ENCODE data around the gene IFI6.
"Not testable (repeated sequence)": the region's sequence is repeated elsewhere in the genome, so short reads cannot be mapped to it uniquely, and the experiment has no call there.

The IFI6 gene

GRCh38 chr1:27705545-27705944 is 33.6 kb upstream of the IFI6 start:
- Histone ChIP-seq H3F3A (ENCODE audit: control insufficient read depth, insufficient read depth) (no peaks in the 10 kb centered on the region), H3K4me2 (ENCODE audit: low read length) (no peak overlapping the region), H3K4me1 (ENCODE audit: control insufficient read depth, low read length) (no peaks in the 10 kb centered on the region), H3K9me2 (replicated peaks; ENCODE audit: control insufficient read depth, low read length) (no peaks in the 10 kb centered on the region), H3K9me3 (ENCODE audit: control insufficient read depth, insufficient read depth, low read length) (peaks cover 6% of the 10 kb centered on the region), H3K79me2 (ENCODE audit: control insufficient read depth, low read length) (no peaks in the 10 kb centered on the region), H4K20me1 (ENCODE audit: control insufficient read depth, insufficient read depth, low read depth, low read length) (no peaks in the 10 kb centered on the region), H3K27me3 (ENCODE audit: control insufficient read depth, low read length) (peaks cover 5% of the 10 kb centered on the region; the same call in 1 of the 2 replicates), H3K27ac (ENCODE audit: low read depth, low read length) (no peak overlapping the region), H3K36me3 (ENCODE audit: control insufficient read depth, low read length) (no peaks in the 10 kb centered on the region), H3K4me3 (ENCODE audit: low read length) (no peak overlapping the region)
- no peak for TF ChIP-seq CTCF (IDR thresholded peaks at IDR 0.05; ENCODE audit: low read depth, low read length, poor library complexity, severe bottlenecking)
- TF ChIP-seq EZH2phosphoT487 (IDR thresholded peaks at IDR 0.05; ENCODE audit: borderline replicate concordance, low read length) = no peak

GRCh38 chr1:27704958-27705357 is 33.0 kb upstream of the IFI6 start:
- TF ChIP-seq CTCF (IDR thresholded peaks at IDR 0.05; ENCODE audit: low read depth, low read length, poor library complexity, severe bottlenecking) (no peak), EZH2phosphoT487 (IDR thresholded peaks at IDR 0.05; ENCODE audit: borderline replicate concordance, low read length) (no peak)
- Histone ChIP-seq H3K4me2 (ENCODE audit: low read length) (no peak overlapping the region), H3K27me3 (ENCODE audit: control insufficient read depth, low read length) (peaks cover 8% of the 10 kb centered on the region; the same call in 1 of the 2 replicates), H3K27ac (ENCODE audit: low read depth, low read length) (no peak overlapping the region), H3K9me2 (replicated peaks; ENCODE audit: control insufficient read depth, low read length) (no peaks in the 10 kb centered on the region), H4K20me1 (ENCODE audit: control insufficient read depth, insufficient read depth, low read depth, low read length) (no peaks in the 10 kb centered on the region), H3K79me2 (ENCODE audit: control insufficient read depth, low read length) (no peaks in the 10 kb centered on the region), H3F3A (ENCODE audit: control insufficient read depth, insufficient read depth) (no peaks in the 10 kb centered on the region), H3K9me3 (ENCODE audit: control insufficient read depth, insufficient read depth, low read length) (peaks cover 6% of the 10 kb centered on the region), H3K4me1 (ENCODE audit: control insufficient read depth, low read length) (no peaks in the 10 kb centered on the region), H3K36me3 (ENCODE audit: control insufficient read depth, low read length) (no peaks in the 10 kb centered on the region), H3K4me3 (ENCODE audit: low read length) (no peak overlapping the region)

- not testable (repeated sequence) for H3K4me1 ChIP-seq (ENCODE audit: control insufficient read depth, low read length); H4K20me1 ChIP-seq (ENCODE audit: control insufficient read depth, insufficient read depth, low read depth, low read length); H3K4me2 ChIP-seq (ENCODE audit: low read length); H3K9me3 ChIP-seq (ENCODE audit: control insufficient read depth, insufficient read depth, low read length); H3K4me3 ChIP-seq (ENCODE audit: low read length); H3K27ac ChIP-seq (ENCODE audit: low read depth, low read length); H3K79me2 ChIP-seq (ENCODE audit: control insufficient read depth, low read length); H3K9me2 ChIP-seq (replicated peaks; ENCODE audit: control insufficient read depth, low read length); H3K36me3 ChIP-seq (ENCODE audit: control insufficient read depth, low read length); H3F3A ChIP-seq (ENCODE audit: control insufficient read depth, insufficient read depth)
- H3K27me3 ChIP-seq (ENCODE audit: control insufficient read depth, low read length) = peaks cover 11% of the 10 kb centered on the region; the same call in 1 of the 2 replicates
These were observed 24.8 kb upstream of the IFI6 start for GRCh38 chr1:27696835-27697234.

GRCh38 chr1:27690183-27690582 is 18.2 kb upstream of the IFI6 start:
- H3K9me2 ChIP-seq (replicated peaks; ENCODE audit: control insufficient read depth, low read length) = no peaks in the 10 kb centered on the region
- H4K20me1 ChIP-seq (ENCODE audit: control insufficient read depth, insufficient read depth, low read depth, low read length) = no peaks in the 10 kb centered on the region
- no peaks in the 10 kb centered on the region for H3F3A ChIP-seq (ENCODE audit: control insufficient read depth, insufficient read depth)
- no peaks in the 10 kb centered on the region for H3K36me3 ChIP-seq (ENCODE audit: control insufficient read depth, low read length)
- H3K27ac ChIP-seq (ENCODE audit: low read depth, low read length) = no peak overlapping the region
- TF ChIP-seq CTCF (IDR thresholded peaks at IDR 0.05; ENCODE audit: low read depth, low read length, poor library complexity, severe bottlenecking) (no peak), EZH2phosphoT487 (IDR thresholded peaks at IDR 0.05; ENCODE audit: borderline replicate concordance, low read length) (no peak)
- no peaks in the 10 kb centered on the region for H3K4me1 ChIP-seq (ENCODE audit: control insufficient read depth, low read length)
- no peaks in the 10 kb centered on the region for H3K9me3 ChIP-seq (ENCODE audit: control insufficient read depth, insufficient read depth, low read length)
- no peak overlapping the region for H3K4me2 ChIP-seq (ENCODE audit: low read length)
- H3K4me3 ChIP-seq (ENCODE audit: low read length) = no peak overlapping the region
- H3K79me2 ChIP-seq (ENCODE audit: control insufficient read depth, low read length) = no peaks in the 10 kb centered on the region
- H3K27me3 ChIP-seq (ENCODE audit: control insufficient read depth, low read length) = peaks cover 25% of the 10 kb centered on the region

Measured in DOHH2 (cell line).